Stimulated activated CD8-positive, alpha-beta memory T cell treated with anti-CD3 and anti-CD28 coated beads, Interleukin-7, amount 100 ng/mL, for 1 hour (primary cell): Measurements from ENCODE around the gene ZNF891.

Experiments
- DNase-seq, 2 donors: peaks; one replicate each; pipeline ENCODE4 v3.0.0-alpha.2; 2020; ENCODE audit warnings: low read depth in 2 of 2

The ZNF891 gene

DNA sequence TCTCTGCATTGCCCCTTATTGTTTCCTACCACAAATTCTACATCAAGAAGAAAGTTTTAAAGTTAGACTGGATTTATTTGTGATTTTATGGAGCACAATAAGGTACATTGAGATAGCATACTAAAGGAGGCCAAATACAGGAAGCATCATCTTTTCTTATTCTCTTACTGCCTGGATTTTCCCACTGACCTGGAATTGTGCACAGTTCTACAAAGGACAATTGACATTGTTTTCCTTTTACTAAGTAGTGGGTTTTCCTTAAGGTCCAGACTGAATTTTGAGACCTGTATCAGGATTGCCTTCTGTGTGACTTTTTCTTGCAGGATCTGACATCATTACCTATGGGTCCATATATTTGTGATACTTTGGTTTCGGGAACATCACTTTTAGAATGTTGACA, 68.1 kb downstream of the ZNF891 start:
- DNase-seq, result no peak

DNA sequence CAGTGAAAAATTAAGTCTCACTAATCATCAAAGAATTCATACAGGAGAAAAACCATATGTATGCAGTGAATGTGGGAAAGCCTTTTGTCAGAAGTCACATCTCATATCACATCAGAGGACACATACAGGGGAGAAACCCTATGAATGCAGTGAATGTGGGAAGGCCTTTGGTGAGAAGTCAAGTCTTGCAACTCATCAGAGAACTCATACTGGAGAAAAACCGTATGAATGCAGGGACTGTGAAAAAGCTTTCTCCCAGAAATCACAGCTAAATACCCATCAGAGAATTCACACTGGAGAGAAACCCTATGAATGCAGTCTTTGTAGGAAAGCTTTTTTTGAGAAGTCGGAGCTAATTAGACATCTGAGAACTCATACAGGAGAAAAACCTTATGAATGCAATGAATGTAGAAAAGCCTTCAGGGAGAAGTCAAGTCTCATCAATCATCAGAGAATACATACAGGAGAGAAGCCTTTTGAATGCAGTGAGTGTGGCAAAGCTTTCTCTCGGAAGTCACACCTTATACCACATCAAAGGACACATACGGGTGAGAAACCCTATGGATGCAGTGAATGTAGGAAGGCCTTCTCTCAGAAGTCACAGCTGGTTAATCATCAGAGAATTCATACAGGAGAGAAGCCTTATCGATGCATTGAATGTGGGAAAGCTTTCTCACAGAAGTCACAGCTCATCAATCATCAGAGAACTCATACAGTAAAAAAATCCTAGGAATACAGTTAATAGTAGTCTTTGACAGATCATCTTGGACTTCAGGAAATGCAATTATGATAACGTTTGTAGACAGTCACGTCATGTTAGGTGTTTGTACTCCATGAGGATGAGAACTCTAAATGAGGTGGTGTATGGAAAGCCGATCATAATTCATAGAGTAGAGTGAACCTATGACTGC, 71.6 kb downstream of the ZNF891 start:
- no peak for DNase-seq

DNA sequence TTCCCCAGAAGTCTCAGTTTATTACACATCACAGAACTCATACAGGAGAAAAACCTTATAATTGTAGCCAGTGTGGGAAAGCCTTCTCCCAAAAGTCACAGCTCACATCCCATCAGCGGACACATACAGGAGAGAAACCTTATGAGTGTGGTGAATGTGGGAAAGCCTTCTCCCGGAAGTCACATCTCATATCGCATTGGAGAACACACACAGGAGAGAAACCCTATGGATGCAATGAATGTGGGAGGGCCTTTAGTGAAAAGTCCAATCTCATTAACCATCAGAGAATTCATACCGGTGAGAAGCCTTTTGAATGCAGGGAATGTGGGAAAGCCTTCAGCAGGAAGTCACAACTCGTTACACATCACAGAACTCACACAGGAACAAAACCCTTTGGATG, 72.6 kb downstream of the ZNF891 start:
- DNase-seq, result no peak
